Measurements from ENCODE around the gene KMT5C. TPM values are rescaled to one million over a fixed set of nuclear protein-coding genes. Genes with fewer than 3 reads are reported as not detected.

Gene KMT5C
- total RNA-seq: 100 to 1,000 TPM in 1 of 6 donors, 10 to 100 TPM in 4, 1 to 10 TPM in 1; 9.1 to 111 (median 15.6) TPM

- 0% methylated on average over 18 to 61 of the region's 63 CpGs for WGBS, 2 donors
- no peaks in the 10 kb centered on the region for H3K27me3 ChIP-seq
- ATAC-seq (ENCODE audit: low FRiP score in 2 of 2): peak; percentile 95 to 97
Measured at GRCh38 chr19:55339105-55339888, at the start of gene KMT5C. KMT5C (plus strand) TSS chr19:55339876; CDS start chr19:55341937, 2,061 bp downstream.

DNA sequence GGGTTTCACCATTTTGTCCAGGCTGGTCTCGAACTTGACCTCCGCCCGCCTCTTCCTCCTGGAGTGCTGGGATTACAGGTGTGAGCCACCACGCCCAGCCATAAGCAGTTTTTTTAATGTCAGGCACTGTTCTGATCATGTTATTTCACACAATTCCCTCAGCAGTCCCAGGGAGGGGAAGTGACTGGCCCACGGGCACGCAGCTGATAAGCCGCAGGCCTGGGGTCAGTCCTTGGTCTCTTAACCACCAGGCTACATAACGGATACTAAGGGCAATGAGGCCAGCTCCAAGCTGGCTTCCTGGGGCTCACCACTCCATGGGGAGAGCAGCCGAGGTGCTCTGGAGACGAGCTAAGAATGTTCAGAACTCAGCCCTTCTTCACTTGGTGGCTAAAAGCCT, 42.4 kb upstream of the KMT5C start:
- no peak overlapping the region for H3K4me3 ChIP-seq
- DNase-seq: no peak
- no peaks in the 10 kb centered on the region for H3K9me3 ChIP-seq
- H3K36me3 ChIP-seq: no peaks in the 10 kb centered on the region
- ATAC-seq (ENCODE audit: low FRiP score in 2 of 2): no peak
- H3K27ac ChIP-seq: no peak overlapping the region
- no peaks in the 10 kb centered on the region for H3K27me3 ChIP-seq
- WGBS, 2 donors: 87 to 88% methylated on average over 8 to 10 of the region's 10 CpGs
- peaks cover 0 to 11% (median 10%) of the 10 kb centered on the region in 4 donors for H3K4me1 ChIP-seq
- TF ChIP-seq EP300 (IDR thresholded peaks at IDR 0.05) (no peak), POLR2A (IDR thresholded peaks at IDR 0.05) (no peak), POLR2AphosphoS5 (IDR thresholded peaks at IDR 0.05) (no peak)
- TF ChIP-seq, protein P1, sequence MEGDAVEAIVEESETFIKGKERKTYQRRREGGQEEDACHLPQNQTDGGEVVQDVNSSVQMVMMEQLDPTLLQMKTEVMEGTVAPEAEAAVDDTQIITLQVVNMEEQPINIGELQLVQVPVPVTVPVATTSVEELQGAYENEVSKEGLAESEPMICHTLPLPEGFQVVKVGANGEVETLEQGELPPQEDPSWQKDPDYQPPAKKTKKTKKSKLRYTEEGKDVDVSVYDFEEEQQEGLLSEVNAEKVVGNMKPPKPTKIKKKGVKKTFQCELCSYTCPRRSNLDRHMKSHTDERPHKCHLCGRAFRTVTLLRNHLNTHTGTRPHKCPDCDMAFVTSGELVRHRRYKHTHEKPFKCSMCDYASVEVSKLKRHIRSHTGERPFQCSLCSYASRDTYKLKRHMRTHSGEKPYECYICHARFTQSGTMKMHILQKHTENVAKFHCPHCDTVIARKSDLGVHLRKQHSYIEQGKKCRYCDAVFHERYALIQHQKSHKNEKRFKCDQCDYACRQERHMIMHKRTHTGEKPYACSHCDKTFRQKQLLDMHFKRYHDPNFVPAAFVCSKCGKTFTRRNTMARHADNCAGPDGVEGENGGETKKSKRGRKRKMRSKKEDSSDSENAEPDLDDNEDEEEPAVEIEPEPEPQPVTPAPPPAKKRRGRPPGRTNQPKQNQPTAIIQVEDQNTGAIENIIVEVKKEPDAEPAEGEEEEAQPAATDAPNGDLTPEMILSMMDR (IDR thresholded peaks at IDR 0.05): no peak

More at GRCh38 chr19:55339105-55339888, at the start of gene KMT5C:
- Histone ChIP-seq H3K4me1 (peaks cover 17 to 26% (median 20%) of the 10 kb centered on the region in 4 donors), H3K27ac (peak within 1 kb of the TSS; percentile 92 to 94 (median 94)), H3K9me3 (no peaks in the 10 kb centered on the region), H3K36me3 (peaks cover 0 to 17% (median 14%) of the 10 kb centered on the region in 4 donors), H3K4me3 (peak within 1 kb of the TSS; percentile 71 to 87 (median 80))
- peak; percentile 100 for DNase-seq
- TF ChIP-seq POLR2AphosphoS5 (IDR thresholded peaks at IDR 0.05) (peak; percentile 92 to 97), POLR2A (IDR thresholded peaks at IDR 0.05) (peak in 2 of 4 donors; percentile 24 to 96), EP300 (IDR thresholded peaks at IDR 0.05) (no peak)
- TF ChIP-seq, protein P1 (IDR thresholded peaks at IDR 0.05): peak; percentile 17 to 81 (median 64)

GRCh38 chr19:55299991-55300390, 39.7 kb upstream of the KMT5C start:
- H3K27me3 ChIP-seq: no peaks in the 10 kb centered on the region
- ATAC-seq (ENCODE audit: low FRiP score in 2 of 2): no peak
- H3K4me3 ChIP-seq: no peak overlapping the region
- DNase-seq: no peak
- no peak overlapping the region for H3K27ac ChIP-seq
- peaks cover 0 to 11% (median 10%) of the 10 kb centered on the region in 4 donors for H3K4me1 ChIP-seq
- 86 to 91% methylated on average over 8 to 10 of the region's 10 CpGs for WGBS, 2 donors
- no peaks in the 10 kb centered on the region for H3K9me3 ChIP-seq
- no peak for TF ChIP-seq EP300 (IDR thresholded peaks at IDR 0.05)
- H3K36me3 ChIP-seq: no peaks in the 10 kb centered on the region

- no peak for DNase-seq
- TF ChIP-seq POLR2AphosphoS5 (IDR thresholded peaks at IDR 0.05) (no peak), EP300 (IDR thresholded peaks at IDR 0.05) (no peak), POLR2A (IDR thresholded peaks at IDR 0.05) (no peak)
- TF ChIP-seq, protein P1 (IDR thresholded peaks at IDR 0.05): no peak
- H3K4me1 ChIP-seq: peaks cover 0 to 11% (median 10%) of the 10 kb centered on the region in 4 donors
- H3K27ac ChIP-seq: no peak overlapping the region
- H3K27me3 ChIP-seq: no peaks in the 10 kb centered on the region
- no peak overlapping the region for H3K4me3 ChIP-seq
- WGBS, 2 donors: 70 to 80% methylated on average over 14 to 15 of the region's 15 CpGs
- no peak for ATAC-seq (ENCODE audit: low FRiP score in 2 of 2)
- no peaks in the 10 kb centered on the region for H3K36me3 ChIP-seq
- no peaks in the 10 kb centered on the region for H3K9me3 ChIP-seq
Measured at GRCh38 chr19:55300886-55301458, 38.7 kb upstream of the KMT5C start.

All from upper lobe of left lung (tissue), 6 donors.